HG02759 (cell line): ENCODE results near the gene GALNT15.

Experiments used
- ATAC-seq: cut with Tn5 transposase; IDR thresholded peaks from one replicate; pipeline ENCODE4 v1.9.1; 2021; ENCODE audit warnings: mild to moderate bottlenecking, moderate library complexity; ENCODE audit not compliant: unreplicated experiment

Gene GALNT15

DNA sequence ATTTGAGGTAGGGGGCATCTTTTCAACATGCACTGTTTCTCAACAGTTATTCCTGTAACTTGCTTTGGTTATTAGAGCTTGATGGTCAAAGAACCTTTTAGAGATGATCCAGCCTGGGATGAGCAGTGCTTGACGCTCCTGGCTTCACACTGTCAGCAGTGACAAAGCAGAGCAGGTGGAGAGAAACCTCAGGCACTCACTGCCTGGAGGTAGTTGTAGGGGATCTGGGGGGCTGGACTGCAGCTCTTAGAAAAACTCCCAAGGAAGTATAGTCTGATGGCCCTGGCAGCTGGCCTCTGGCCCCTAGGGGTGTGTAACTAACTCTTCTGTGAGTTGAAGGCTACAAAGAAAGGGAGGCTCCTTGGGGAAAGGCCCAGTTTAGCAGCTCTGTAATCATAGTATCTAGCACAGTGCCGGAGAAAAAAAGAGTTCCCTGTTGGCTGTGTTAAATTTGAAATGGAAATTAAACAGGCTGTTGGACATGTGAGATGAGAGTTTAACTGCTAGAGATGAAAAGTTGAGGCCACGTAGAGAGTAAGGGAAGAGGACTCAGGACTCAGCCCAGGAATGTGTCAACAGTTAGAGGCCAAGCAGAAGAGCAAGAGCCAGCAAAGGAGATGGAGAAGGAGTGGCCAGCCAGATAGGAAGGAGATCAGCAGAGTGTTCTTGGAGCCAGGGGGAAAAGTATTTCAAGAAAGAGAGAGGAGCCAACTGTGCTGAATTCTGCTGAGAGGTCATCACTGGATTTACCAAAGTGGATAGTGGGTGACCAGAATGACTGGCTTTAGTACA is 104.7 kb downstream of the GALNT15 start:
- ATAC-seq, result no peak

DNA sequence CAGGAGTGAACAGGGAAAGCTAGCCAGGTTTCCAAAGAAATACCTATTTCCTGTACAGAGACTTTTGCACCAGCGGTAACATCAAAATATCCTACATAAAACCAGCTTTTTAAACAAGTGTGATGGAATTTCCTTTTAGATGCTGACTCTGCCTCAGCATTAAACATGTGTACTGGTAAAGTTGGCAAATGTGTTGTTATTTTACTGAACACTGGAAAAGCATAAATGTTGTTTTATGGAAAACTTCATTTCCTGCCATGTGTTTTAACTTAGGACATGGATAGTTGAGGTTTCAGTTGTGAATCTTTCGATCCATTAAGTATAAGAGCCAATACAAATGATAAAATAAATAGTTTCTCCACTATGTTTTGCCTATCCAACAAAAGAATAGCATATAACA is 106.2 kb downstream of the GALNT15 start:
- no peak for ATAC-seq
